HepG2 (cell line): ENCODE results near the gene ATP11A. TPM values are rescaled to one million over a fixed set of nuclear protein-coding genes. Genes with fewer than 3 reads are reported as not detected.

Source experiments
- BCL6 ChIP-seq: IDR thresholded peaks from 2 replicates; pipeline ENCODE4 v1.6.1; 2016; ENCODE audit warnings: missing genetic modification reagents, missing compliant biosample characterization
- DDIT3 ChIP-seq: sonication (generic); formaldehyde crosslinking; IDR thresholded peaks from 2 replicates; pipeline ENCODE4 v1.4.0; 2020; ENCODE audit warnings: mild to moderate bottlenecking, missing genetic modification reagents
- KAT2B ChIP-seq: fragments of 150-350 bp; IDR thresholded peaks from 2 replicates; pipeline ENCODE4 v1.6.1; 2014; ENCODE audit warnings: low read depth, low read length, borderline replicate concordance
- MBNL3 ChIP-seq: fragments of 250-450 bp; sonication (Bioruptor Pico); conservative IDR thresholded peaks from 2 replicates; pipeline ENCODE4 v1.8.0; 2022; ENCODE audit warnings: mild to moderate bottlenecking, inconsistent platforms
- MED8 ChIP-seq: sonication (generic); formaldehyde crosslinking; IDR thresholded peaks from 2 replicates; pipeline ENCODE4 v1.8.1; 2023; ENCODE audit warnings: mild to moderate bottlenecking, missing genetic modification reagents; ENCODE audit not compliant: insufficient replicate concordance
- MTERF4 ChIP-seq: sonication (generic); formaldehyde crosslinking; IDR thresholded peaks from 2 replicates; pipeline ENCODE4 v1.8.0; 2023; ENCODE audit warnings: mild to moderate bottlenecking, missing genetic modification reagents
- RNF2 ChIP-seq: fragments of 450-650 bp; conservative IDR thresholded peaks from 2 replicates; pipeline ENCODE4 v1.6.1; 2016; ENCODE audit warnings: low read depth
- RORA ChIP-seq: sonication (generic); formaldehyde crosslinking; IDR thresholded peaks from 2 replicates; pipeline ENCODE4 v1.5.0; 2020; ENCODE audit warnings: mild to moderate bottlenecking, missing genetic modification reagents, moderate library complexity
- SOX6 ChIP-seq, 2 experiments: fragments of 450-650 bp in 1 of 2; sonication (generic) in 1 of 2; formaldehyde crosslinking in 1 of 2; IDR thresholded peaks; 2 replicates each; pipeline versions ENCODE4 v1.4.0 to v1.6.1; 2017 to 2020; ENCODE audit warnings: antibody characterized with exemption in 1 of 2, mild to moderate bottlenecking in 1 of 2, missing genetic modification reagents in 1 of 2
- ZBED4 ChIP-seq: sonication (generic); formaldehyde crosslinking; IDR thresholded peaks from 2 replicates; pipeline ENCODE4 v1.4.0; 2020; ENCODE audit warnings: missing genetic modification reagents, borderline replicate concordance
- ZBTB14 ChIP-seq: sonication (generic); formaldehyde crosslinking; IDR thresholded peaks from 2 replicates; pipeline ENCODE4 v1.4.0; 2020; ENCODE audit warnings: missing genetic modification reagents
- ZBTB3 ChIP-seq: sonication (generic); formaldehyde crosslinking; IDR thresholded peaks from 2 replicates; pipeline ENCODE4 v1.4.0; 2020; ENCODE audit warnings: low read depth, mild to moderate bottlenecking, moderate library complexity, missing genetic modification reagents, borderline replicate concordance
- ZNF274 ChIP-seq: sonication (generic); formaldehyde crosslinking; IDR thresholded peaks from 2 replicates; pipeline ENCODE4 v1.5.1; 2020; ENCODE audit warnings: mild to moderate bottlenecking, missing genetic modification reagents
- ZNF501 ChIP-seq: sonication (generic); formaldehyde crosslinking; IDR thresholded peaks from 2 replicates; pipeline ENCODE4 v1.5.1; 2020; ENCODE audit warnings: mild to moderate bottlenecking, moderate library complexity, missing genetic modification reagents
- ZNF597 ChIP-seq: sonication (generic); formaldehyde crosslinking; IDR thresholded peaks from 2 replicates; pipeline ENCODE4 v1.5.0; 2020; ENCODE audit warnings: missing genetic modification reagents
- ZNF704 ChIP-seq: sonication (generic); formaldehyde crosslinking; IDR thresholded peaks from 2 replicates; pipeline ENCODE4 v1.8.1; 2023; ENCODE audit warnings: mild to moderate bottlenecking, inconsistent platforms, moderate library complexity, missing genetic modification reagents, borderline replicate concordance
- polyA plus RNA-seq, 8 experiments: library from polyadenylated mRNA; depleted of rRNA in 3 of 8; stranded (reverse) in 7 of 8; unstranded in 1 of 8; fragments of >200 nt; fragmentation: Illumina TruSeq in 4 of 8; extraction: Trizol in 4 of 8; gene quantifications; 2 replicates each; pipeline versions ENCODE4 v1.2.1 to v1.2.3, GENCODE V29; 2011 to 2016; ENCODE audit warnings: low read depth in 4 of 8, missing spikeins in 1 of 8, mixed read lengths in 1 of 8; ENCODE audit not compliant: insufficient read depth in 1 of 8
- total RNA-seq, 5 experiments: library from RNA; depleted of rRNA; stranded (reverse); fragments of >200 nt; fragmentation: Illumina TruSeq; extraction: Trizol; gene quantifications; 2 replicates each; pipeline ENCODE4 v1.2.3, GENCODE V29; 2016; ENCODE audit warnings: low read depth in 1 of 5

ATP11A gene
- total and polyA plus RNA-seq, 2 of the 13 experiments (the other 11 are each of a cell fraction or from before 2014, with no cell fraction given): 18.4 to 20.1 TPM

GRCh38 chr13:112800057-112800456 is 110.2 kb downstream of the ATP11A start (continued):
- no peak for TF ChIP-seq ZNF597
- no peak for TF ChIP-seq DDIT3
- peak; percentile 99 for TF ChIP-seq KAT2B
- TF ChIP-seq ZNF501 (CRISPR knock-in tag): no peak
- no peak for TF ChIP-seq MTERF4 (CRISPR knock-in tag)
- TF ChIP-seq ZNF274 (CRISPR knock-in tag): no peak
- TF ChIP-seq MED8 (CRISPR knock-in tag): no peak
- TF ChIP-seq MBNL3 (CRISPR knock-in tag): no peak
- TF ChIP-seq ZBTB14 (CRISPR knock-in tag): no peak
- no peak for TF ChIP-seq RNF2
- no peak for TF ChIP-seq SOX6 (IDR thresholded peaks at IDR 0.05)
- TF ChIP-seq SOX6 (CRISPR knock-in tag; IDR thresholded peaks at IDR 0.05): no peak
- TF ChIP-seq RORA: no peak
- TF ChIP-seq ZBTB3 (CRISPR knock-in tag): no peak
- TF ChIP-seq ZNF704 (CRISPR knock-in tag): no peak
- TF ChIP-seq BCL6 (CRISPR knock-in tag): no peak
- no peak for TF ChIP-seq ZBED4 (CRISPR knock-in tag)
